ENCODE data around the gene PHACTR3.

PHACTR3 gene

GRCh38 chr20:59819496-59820203 lies 215.3 kb downstream of the PHACTR3 start:
- Histone ChIP-seq H3K4me2 (ENCODE audit: low read length) (no peak overlapping the region), H3K27ac (no peak overlapping the region), H3K79me2 (no peaks in the 10 kb centered on the region), H3K4me3 (ENCODE audit: low read depth, low read length) (no peak overlapping the region), H3K9me3 (ENCODE audit: control insufficient read depth, low read length) (no peaks in the 10 kb centered on the region), H3K27me3 (ENCODE audit: control insufficient read depth, insufficient read depth, low read length) (no peaks in the 10 kb centered on the region), H2AFZ (no peak overlapping the region), H3K36me3 (ENCODE audit: control insufficient read depth, insufficient read depth, low read length) (no peaks in the 10 kb centered on the region), H3K4me1 (no peaks in the 10 kb centered on the region), H3K9ac (no peak overlapping the region)
- TF ChIP-seq CTCF (IDR thresholded peaks at IDR 0.05), result no peak

GRCh38 chr20:59820204-59821041 lies 216.1 kb downstream of the PHACTR3 start:
- Histone ChIP-seq H3K9me3 (ENCODE audit: control insufficient read depth, low read length) (no peaks in the 10 kb centered on the region), H3K4me1 (no peaks in the 10 kb centered on the region), H3K27me3 (ENCODE audit: control insufficient read depth, insufficient read depth, low read length) (no peaks in the 10 kb centered on the region), H2AFZ (no peak overlapping the region), H3K79me2 (no peaks in the 10 kb centered on the region), H3K4me2 (ENCODE audit: low read length) (no peak overlapping the region), H3K36me3 (ENCODE audit: control insufficient read depth, insufficient read depth, low read length) (no peaks in the 10 kb centered on the region), H3K4me3 (ENCODE audit: low read depth, low read length) (no peak overlapping the region), H3K27ac (no peak overlapping the region), H3K9ac (no peak overlapping the region)
- TF ChIP-seq CTCF (IDR thresholded peaks at IDR 0.05), result no peak

- H3K4me1 ChIP-seq, result no peaks in the 10 kb centered on the region
- H3K79me2 ChIP-seq, result no peaks in the 10 kb centered on the region
- no peaks in the 10 kb centered on the region for H3K9me3 ChIP-seq (ENCODE audit: control insufficient read depth, low read length)
- H3K4me3 ChIP-seq (ENCODE audit: low read depth, low read length), result no peak overlapping the region
- H3K27ac ChIP-seq, result no peak overlapping the region
- no peak overlapping the region for H3K9ac ChIP-seq
- no peaks in the 10 kb centered on the region for H3K27me3 ChIP-seq (ENCODE audit: control insufficient read depth, insufficient read depth, low read length)
- TF ChIP-seq CTCF (IDR thresholded peaks at IDR 0.05), result no peak
- no peak overlapping the region for H2AFZ ChIP-seq
- H3K36me3 ChIP-seq (ENCODE audit: control insufficient read depth, insufficient read depth, low read length), result no peaks in the 10 kb centered on the region
- H3K4me2 ChIP-seq (ENCODE audit: low read length), result no peak overlapping the region
These were observed 216.9 kb downstream of the PHACTR3 start for GRCh38 chr20:59821201-59821600.

GRCh38 chr20:59821788-59822187 lies 217.4 kb downstream of the PHACTR3 start:
- Histone ChIP-seq H3K27me3 (ENCODE audit: control insufficient read depth, insufficient read depth, low read length) (no peaks in the 10 kb centered on the region), H3K4me1 (no peaks in the 10 kb centered on the region), H3K4me3 (ENCODE audit: low read depth, low read length) (no peak overlapping the region), H2AFZ (no peak overlapping the region), H3K9me3 (ENCODE audit: control insufficient read depth, low read length) (no peaks in the 10 kb centered on the region), H3K9ac (no peak overlapping the region), H3K4me2 (ENCODE audit: low read length) (no peak overlapping the region), H3K27ac (no peak overlapping the region), H3K79me2 (no peaks in the 10 kb centered on the region), H3K36me3 (ENCODE audit: control insufficient read depth, insufficient read depth, low read length) (no peaks in the 10 kb centered on the region)
- no peak for TF ChIP-seq CTCF (IDR thresholded peaks at IDR 0.05)

Data from parathyroid adenoma (tissue), 2 donors.